Muscle of leg (tissue), 11 donors: ENCODE measurements around the gene SOBP. TPM values are rescaled to one million over a fixed set of nuclear protein-coding genes. Genes with fewer than 3 reads are reported as not detected.

Experiments
- DNase-seq: peaks from one replicate; pipeline ENCODE4 v3.0.0; 2013
- H3K27ac ChIP-seq: one replicate; pipeline ENCODE4 v1.5.1; 2013; ENCODE audit warnings: mild to moderate bottlenecking, low read length, control low read depth
- H3K27me3 ChIP-seq: one replicate; pipeline ENCODE4 v1.6.1; 2013; ENCODE audit warnings: low read length; ENCODE audit not compliant: control insufficient read depth, insufficient read depth
- H3K36me3 ChIP-seq: one replicate; pipeline ENCODE4 v1.6.1; 2013; ENCODE audit warnings: low read length; ENCODE audit not compliant: control insufficient read depth, insufficient read depth
- H3K4me1 ChIP-seq: one replicate; pipeline ENCODE4 v1.6.1; 2013; ENCODE audit warnings: low read length; ENCODE audit not compliant: control insufficient read depth, insufficient read depth
- H3K4me3 ChIP-seq: one replicate; pipeline ENCODE4 v1.5.1; 2013; ENCODE audit warnings: low read length, control low read depth
- H3K9me3 ChIP-seq: replicated peaks from 2 replicates; pipeline ENCODE4 v1.6.1; 2013; ENCODE audit warnings: low read depth, low read length; ENCODE audit not compliant: control insufficient read depth
- WGBS: methylation state at CpG from one replicate; pipeline ENCODE4 v1.1.5; 2013; ENCODE audit warnings: missing lambda C conversion rate; ENCODE audit not compliant: insufficient coverage; 5-methylcytosine and 5-hydroxymethylcytosine counted together
- polyA plus RNA-seq, 8 donors: library from polyadenylated mRNA; unstranded; fragments of 120-200 nt; gene quantifications; one replicate each; pipeline versions ENCODE4 v1.2.1 to v1.2.3, GENCODE V29; 2013; ENCODE audit warnings: inconsistent platforms in 1 of 8, low replicate concordance in 1 of 8; ENCODE audit not compliant: insufficient read length in 8 of 8, insufficient read depth in 1 of 8
- total RNA-seq: library from RNA; stranded (reverse); fragments of 120-200 nt; gene quantifications from one replicate; pipeline ENCODE4 v1.2.4, GENCODE V29; 2013

Gene SOBP
- total and polyA plus RNA-seq, 9 donors = 13.6 to 17.6 (median 16.2) TPM

DNA sequence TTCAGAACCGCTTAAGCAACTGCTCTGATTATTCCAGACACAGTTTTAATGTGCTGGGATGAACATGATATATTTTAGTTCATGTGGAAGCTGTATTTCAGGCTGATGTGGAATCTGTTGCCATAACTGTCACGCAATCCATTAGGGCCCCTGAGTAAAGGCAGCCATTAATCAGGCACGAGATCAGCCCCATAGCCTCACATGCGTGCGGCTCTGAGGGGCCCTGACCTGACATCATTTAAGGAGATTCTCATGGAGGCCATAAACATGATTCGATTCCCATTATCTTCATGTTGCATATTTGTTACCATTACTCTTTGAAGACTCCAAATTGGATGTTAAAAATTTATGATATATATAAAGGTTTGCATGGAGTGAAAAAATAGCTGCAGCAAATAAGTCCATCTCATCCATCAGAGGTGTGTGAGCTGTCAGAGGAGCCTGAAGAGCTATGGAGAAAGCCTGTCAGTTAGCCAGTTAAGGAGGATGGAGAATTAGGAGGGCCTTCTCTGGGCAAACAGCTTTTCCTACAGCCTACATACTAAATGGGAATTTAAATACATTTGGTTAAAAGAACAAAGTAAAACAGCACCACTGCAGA is 89.6 kb downstream of the SOBP start:
- H3K27ac ChIP-seq = no peak overlapping the region
- H3K27me3 ChIP-seq = no peaks in the 10 kb centered on the region
- DNase-seq = no peak
- 62% methylated on average over 2 of the region's 6 CpGs for WGBS
- H3K4me1 ChIP-seq = no peaks in the 10 kb centered on the region
- H3K36me3 ChIP-seq = peaks cover 26% of the 10 kb centered on the region
- no peaks in the 10 kb centered on the region for H3K9me3 ChIP-seq
- no peak overlapping the region for H3K4me3 ChIP-seq

DNA sequence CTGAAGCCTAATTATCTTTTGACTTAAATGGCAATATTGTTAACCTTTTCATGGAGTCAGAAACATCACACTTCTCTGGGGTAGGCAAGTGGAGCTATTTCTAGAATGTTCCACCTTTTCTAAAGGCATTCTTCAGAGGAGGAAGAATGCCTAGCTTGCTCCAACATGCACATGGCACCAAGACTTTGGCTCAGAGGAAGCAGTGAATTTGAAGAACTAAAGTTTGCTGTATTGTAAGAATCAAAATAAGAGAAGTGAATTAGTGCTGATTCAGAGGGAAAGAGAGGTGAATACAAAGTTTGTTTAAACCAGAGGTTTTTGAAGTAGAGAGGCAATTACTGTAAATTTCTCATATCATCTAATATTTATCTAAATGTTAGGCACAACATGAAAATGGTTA is 92.2 kb downstream of the SOBP start:
- Histone ChIP-seq H3K27me3 (no peaks in the 10 kb centered on the region), H3K4me3 (no peak overlapping the region), H3K36me3 (peaks cover 9% of the 10 kb centered on the region), H3K4me1 (peaks cover 5% of the 10 kb centered on the region), H3K27ac (no peak overlapping the region), H3K9me3 (no peaks in the 10 kb centered on the region)
- DNase-seq = no peak

- peaks cover 5% of the 10 kb centered on the region for H3K4me1 ChIP-seq
- no peak overlapping the region for H3K27ac ChIP-seq
- H3K9me3 ChIP-seq = no peaks in the 10 kb centered on the region
Measured at GRCh38 chr6:107584726-107585125, 94.8 kb downstream of the SOBP start.

DNA sequence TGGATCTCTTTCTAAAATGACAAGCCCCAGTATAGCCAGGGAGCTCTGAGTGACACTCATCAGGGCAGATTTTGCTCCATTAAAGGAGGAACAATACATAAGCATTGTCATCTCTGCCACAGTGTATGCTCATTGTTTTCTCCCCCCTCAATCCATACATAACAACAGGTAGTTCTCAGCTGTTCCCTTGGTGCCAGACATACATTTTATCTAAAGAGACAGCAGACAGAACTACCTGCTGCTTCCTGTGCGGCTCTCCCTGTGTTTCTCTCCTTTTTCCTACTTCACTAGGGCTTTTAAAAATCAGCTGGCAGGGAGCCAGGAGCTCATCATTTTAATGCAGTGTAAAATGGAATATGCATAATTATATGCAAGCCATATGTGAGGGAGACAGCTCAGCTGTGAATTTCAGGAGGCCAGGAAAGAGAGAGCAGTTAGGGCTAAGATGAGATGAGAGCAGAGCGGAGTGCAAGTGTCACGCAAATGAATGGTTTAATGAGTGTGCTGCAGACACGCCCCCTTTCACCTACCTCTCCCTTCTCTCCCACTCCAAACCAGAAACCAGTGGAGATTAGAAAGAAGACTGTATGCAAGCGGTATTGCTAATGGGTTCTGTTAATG is 96.0 kb downstream of the SOBP start:
- no CpG with 5 or more reads among the region's 5 CpGs for WGBS
- H3K27me3 ChIP-seq = no peaks in the 10 kb centered on the region
- H3K27ac ChIP-seq = no peak overlapping the region
- H3K36me3 ChIP-seq = peaks cover 2% of the 10 kb centered on the region
- H3K4me1 ChIP-seq = peaks cover 7% of the 10 kb centered on the region
- DNase-seq = no peak
- H3K4me3 ChIP-seq = no peak overlapping the region
- no peaks in the 10 kb centered on the region for H3K9me3 ChIP-seq

More at GRCh38 chr6:107584726-107585125, 94.8 kb downstream of the SOBP start:
- Histone ChIP-seq H3K27me3 (no peaks in the 10 kb centered on the region), H3K4me3 (no peak overlapping the region), H3K36me3 (peaks cover 9% of the 10 kb centered on the region)
- no peak for DNase-seq

DNA sequence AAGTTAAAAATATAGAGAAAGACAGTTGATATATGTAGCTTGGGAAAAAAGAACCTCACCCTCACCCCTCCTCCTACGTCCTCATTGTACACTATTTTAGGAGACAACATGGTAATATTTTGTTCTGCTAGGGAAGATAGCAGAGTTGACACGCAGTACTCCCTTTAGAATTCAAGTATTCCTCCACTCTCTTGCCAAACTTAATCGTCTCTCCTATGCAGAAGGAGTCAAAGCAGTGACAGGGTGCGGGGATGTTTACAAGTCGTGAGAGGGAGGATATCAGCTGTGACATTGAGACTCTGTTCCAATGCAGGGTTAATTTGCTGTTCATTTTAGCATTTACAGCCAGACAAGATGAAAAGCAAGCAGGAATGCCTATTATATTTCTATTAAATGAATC is 97.5 kb downstream of the SOBP start:
- Histone ChIP-seq H3K27me3 (no peaks in the 10 kb centered on the region), H3K4me1 (peaks cover 7% of the 10 kb centered on the region), H3K27ac (no peak overlapping the region), H3K4me3 (no peak overlapping the region), H3K9me3 (no peaks in the 10 kb centered on the region), H3K36me3 (peaks cover 2% of the 10 kb centered on the region)
- WGBS = no CpG with 5 or more reads among the region's 5 CpGs
- DNase-seq = no peak

GRCh38 chr6:107589199-107589598 is 99.3 kb downstream of the SOBP start:
- WGBS = no CpG with 5 or more reads among the region's 5 CpGs
- Histone ChIP-seq H3K4me3 (no peak overlapping the region), H3K36me3 (peaks cover 4% of the 10 kb centered on the region)

GRCh38 chr6:107589934-107590333 is 100.0 kb downstream of the SOBP start:
- H3K27me3 ChIP-seq = no peaks in the 10 kb centered on the region
- peaks cover 11% of the 10 kb centered on the region for H3K4me1 ChIP-seq
- peaks cover 4% of the 10 kb centered on the region for H3K36me3 ChIP-seq
- DNase-seq = no peak
- H3K9me3 ChIP-seq = no peaks in the 10 kb centered on the region
- no peak overlapping the region for H3K4me3 ChIP-seq
- 60% methylated on average over 1 of the region's 2 CpGs for WGBS
- no peak overlapping the region for H3K27ac ChIP-seq

More at GRCh38 chr6:107589199-107589598, 99.3 kb downstream of the SOBP start:
- H3K27ac ChIP-seq = no peak overlapping the region
- DNase-seq = no peak
- H3K9me3 ChIP-seq = no peaks in the 10 kb centered on the region
- no peaks in the 10 kb centered on the region for H3K27me3 ChIP-seq
- peaks cover 7% of the 10 kb centered on the region for H3K4me1 ChIP-seq

DNA sequence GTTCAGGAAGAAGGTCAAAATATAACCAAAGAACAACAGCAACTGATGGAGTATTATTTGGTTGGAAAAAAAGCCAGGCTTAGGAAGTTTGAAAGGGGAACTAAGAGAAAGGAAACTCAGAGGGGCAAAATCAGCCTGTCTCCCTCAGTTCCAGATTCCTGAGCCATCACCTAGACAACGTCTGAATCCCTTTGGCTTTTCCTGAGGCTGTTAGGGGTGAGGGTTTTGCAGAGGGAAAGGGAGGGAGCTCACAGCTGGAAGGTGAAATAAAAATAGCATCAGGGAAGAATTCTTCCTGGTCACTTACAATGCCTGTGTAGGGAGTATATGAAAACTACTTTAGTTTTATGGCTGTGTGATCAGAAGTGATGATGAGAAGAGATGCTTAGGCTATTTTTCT is 100.5 kb downstream of the SOBP start:
- DNase-seq = no peak
- H3K27me3 ChIP-seq = no peaks in the 10 kb centered on the region
- no peak overlapping the region for H3K4me3 ChIP-seq
- no peak overlapping the region for H3K27ac ChIP-seq
- H3K36me3 ChIP-seq = peaks cover 4% of the 10 kb centered on the region
- WGBS = no CpG with 5 or more reads among the region's 1 CpG
- H3K9me3 ChIP-seq = no peaks in the 10 kb centered on the region
- H3K4me1 ChIP-seq = peaks cover 11% of the 10 kb centered on the region

GRCh38 chr6:107591346-107591745 is 101.4 kb downstream of the SOBP start:
- no peak for DNase-seq
- H3K36me3 ChIP-seq = peaks cover 2% of the 10 kb centered on the region
- no peak overlapping the region for H3K4me3 ChIP-seq
- no peaks in the 10 kb centered on the region for H3K9me3 ChIP-seq
- peaks cover 6% of the 10 kb centered on the region for H3K4me1 ChIP-seq
- no peak overlapping the region for H3K27ac ChIP-seq
- H3K27me3 ChIP-seq = no peaks in the 10 kb centered on the region
- WGBS = no CpG with 5 or more reads among the region's 1 CpG

DNA sequence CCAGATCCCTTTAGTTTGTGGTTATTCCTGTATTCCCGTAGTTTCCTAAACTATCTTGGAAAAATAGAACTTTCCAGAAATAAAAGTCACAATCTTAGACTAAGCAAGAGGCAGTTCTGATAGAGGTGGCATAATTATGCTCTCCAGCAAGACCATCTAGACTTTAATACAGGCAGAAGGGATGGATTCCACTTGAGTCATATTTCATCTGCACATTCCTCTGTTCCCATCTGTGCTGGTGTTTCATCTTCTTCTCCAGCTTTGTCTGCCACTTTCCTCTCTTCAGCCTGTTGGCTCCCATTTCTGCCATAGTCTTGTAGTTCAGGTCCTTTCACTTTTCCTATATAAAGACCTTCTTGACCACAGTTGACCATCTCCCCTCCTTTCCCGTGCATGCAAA is 102.9 kb downstream of the SOBP start:
- no peaks in the 10 kb centered on the region for H3K27me3 ChIP-seq
- H3K36me3 ChIP-seq = peaks cover 2% of the 10 kb centered on the region
- no peaks in the 10 kb centered on the region for H3K9me3 ChIP-seq
- H3K4me1 ChIP-seq = peaks cover 6% of the 10 kb centered on the region
- no peak overlapping the region for H3K27ac ChIP-seq
- no peak for DNase-seq
- no CpG with 5 or more reads among the region's 2 CpGs for WGBS
- no peak overlapping the region for H3K4me3 ChIP-seq

GRCh38 chr6:107594736-107595135 is 104.8 kb downstream of the SOBP start:
- Histone ChIP-seq H3K27ac (no peak overlapping the region), H3K4me3 (no peak overlapping the region), H3K4me1 (peaks cover 6% of the 10 kb centered on the region), H3K9me3 (no peaks in the 10 kb centered on the region), H3K36me3 (peaks cover 2% of the 10 kb centered on the region), H3K27me3 (no peaks in the 10 kb centered on the region)
- no peak for DNase-seq
- no CpG with 5 or more reads among the region's 2 CpGs for WGBS
